H9 (cell line): ENCODE measurements around the gene ZNF408. TPM values are rescaled to one million over a fixed set of nuclear protein-coding genes. Genes with fewer than 3 reads are reported as not detected.

Source experiments
- DNase-seq: peaks from one replicate; pipeline ENCODE4 v3.0.0-alpha.2; 2017
- H2AFZ ChIP-seq: one replicate; pipeline ENCODE4 v1.6.1; 2013; ENCODE audit warnings: mild to moderate bottlenecking, low read length, control low read depth, moderate library complexity
- H2AK5ac ChIP-seq: 2 replicates; pipeline ENCODE4 v1.6.1; 2013; ENCODE audit warnings: low read length, control low read depth, mixed read lengths; ENCODE audit not compliant: insufficient read length
- H2BK120ac ChIP-seq: one replicate; pipeline ENCODE4 v1.6.1; 2013; ENCODE audit warnings: low read depth, mild to moderate bottlenecking, low read length, control low read depth, inconsistent platforms; ENCODE audit not compliant: poor library complexity, severe bottlenecking
- H2BK12ac ChIP-seq: 2 replicates; pipeline ENCODE4 v1.6.1; 2013; ENCODE audit warnings: low read length, control low read depth, mixed read lengths, low read depth; ENCODE audit not compliant: insufficient read length
- H2BK15ac ChIP-seq: 2 replicates; pipeline ENCODE4 v1.6.1; 2013; ENCODE audit warnings: low read depth, low read length, control low read depth
- H2BK20ac ChIP-seq: one replicate; pipeline ENCODE4 v1.6.1; 2013; ENCODE audit warnings: low read depth, mild to moderate bottlenecking, low read length, control low read depth, inconsistent platforms; ENCODE audit not compliant: poor library complexity, severe bottlenecking
- H2BK5ac ChIP-seq: 2 replicates; pipeline ENCODE4 v1.6.1; 2013; ENCODE audit warnings: low read length, control low read depth, mixed read lengths; ENCODE audit not compliant: insufficient read length
- H3K14ac ChIP-seq: 2 replicates; pipeline ENCODE4 v1.6.1; 2013; ENCODE audit warnings: low read length, control low read depth; ENCODE audit not compliant: insufficient read depth
- H3K18ac ChIP-seq: 2 replicates; pipeline ENCODE4 v1.6.1; 2013; ENCODE audit warnings: low read depth, mild to moderate bottlenecking, mixed read lengths, low read length, control low read depth; ENCODE audit not compliant: insufficient read length
- H3K23ac ChIP-seq: 2 replicates; pipeline ENCODE4 v1.6.1; 2013; ENCODE audit warnings: low read length, control low read depth, mixed read lengths, low read depth; ENCODE audit not compliant: insufficient read length
- H3K23me2 ChIP-seq: 2 replicates; pipeline ENCODE4 v1.6.1; 2013; ENCODE audit warnings: low read depth, mild to moderate bottlenecking, mixed read lengths, low read length, control low read depth; ENCODE audit not compliant: insufficient read length, poor library complexity, severe bottlenecking
- H3K27ac ChIP-seq: 2 replicates; pipeline ENCODE4 v1.5.1; 2013; ENCODE audit warnings: low read length, control low read depth, mixed read lengths, low read depth; ENCODE audit not compliant: insufficient read length
- H3K27me3 ChIP-seq: 2 replicates; pipeline ENCODE4 v1.6.1; 2013; ENCODE audit warnings: low read length, control low read depth, inconsistent platforms; ENCODE audit not compliant: insufficient read depth
- H3K4ac ChIP-seq: 2 replicates; pipeline ENCODE4 v1.6.1; 2013; ENCODE audit warnings: low read depth, mild to moderate bottlenecking, control low read depth, inconsistent platforms, low read length, moderate library complexity
- H3K4me1 ChIP-seq: 2 replicates; pipeline ENCODE4 v1.6.1; 2013; ENCODE audit warnings: low read length, control low read depth, inconsistent platforms; ENCODE audit not compliant: insufficient read depth
- H3K4me2 ChIP-seq: 2 replicates; pipeline ENCODE4 v1.6.1; 2013; ENCODE audit warnings: low read length, control low read depth, mixed read lengths; ENCODE audit not compliant: insufficient read length, insufficient read depth
- H3K56ac ChIP-seq: 2 replicates; pipeline ENCODE4 v1.6.1; 2013; ENCODE audit warnings: low read depth, mild to moderate bottlenecking, mixed read lengths, low read length, control low read depth; ENCODE audit not compliant: insufficient read length
- H3K79me1 ChIP-seq: 2 replicates; pipeline ENCODE4 v1.6.1; 2013; ENCODE audit warnings: low read depth, mild to moderate bottlenecking, moderate library complexity, low read length, control low read depth, inconsistent platforms; ENCODE audit not compliant: insufficient read depth, poor library complexity, severe bottlenecking
- H3K79me2 ChIP-seq: 2 replicates; pipeline ENCODE4 v1.6.1; 2013; ENCODE audit warnings: low read length, control low read depth, inconsistent platforms; ENCODE audit not compliant: insufficient read depth
- H3K9ac ChIP-seq: 2 replicates; pipeline ENCODE4 v1.6.1; 2013; ENCODE audit warnings: low read length, control low read depth, mixed read lengths; ENCODE audit not compliant: insufficient read length; ENCODE audit errors: extremely low read depth
- H3K9me3 ChIP-seq: one replicate; pipeline ENCODE4 v1.6.1; 2013; ENCODE audit warnings: low read depth, low read length, inconsistent platforms; ENCODE audit not compliant: control insufficient read depth
- H3T11ph ChIP-seq: one replicate; pipeline ENCODE4 v1.6.1; 2013; ENCODE audit warnings: mild to moderate bottlenecking, low read length, control low read depth, inconsistent platforms
- H4K20me1 ChIP-seq: one replicate; pipeline ENCODE4 v1.6.1; 2013; ENCODE audit not compliant: control insufficient read depth, insufficient read length, insufficient read depth
- H4K5ac ChIP-seq: 2 replicates; pipeline ENCODE4 v1.6.1; 2013; ENCODE audit warnings: low read depth, mild to moderate bottlenecking, mixed read lengths, low read length, control low read depth; ENCODE audit not compliant: insufficient read length
- H4K8ac ChIP-seq: replicated peaks from 2 replicates; pipeline ENCODE4 v1.6.1; 2013; ENCODE audit warnings: low read length, control low read depth, mixed read lengths, low read depth; ENCODE audit not compliant: insufficient read length
- H4K91ac ChIP-seq: 2 replicates; pipeline ENCODE4 v1.6.1; 2013; ENCODE audit warnings: low read depth, mild to moderate bottlenecking, moderate library complexity, mixed read lengths, low read length, control low read depth; ENCODE audit not compliant: insufficient read length
- H3K27ac Mint-ChIP-seq, 3 experiments: 2 replicates in 2 of 3; 3 replicates in 1 of 3; pipeline ENCODE4 v1.8.0; 2020 to 2021; ENCODE audit warnings: mixed read lengths in 3 of 3, mild to moderate bottlenecking in 1 of 3, moderate library complexity in 1 of 3
- H3K27me3 Mint-ChIP-seq: 2 replicates; pipeline ENCODE4 v1.8.0; 2021; ENCODE audit warnings: low read depth, mild to moderate bottlenecking, moderate library complexity, mixed read lengths
- H3K36me3 Mint-ChIP-seq, 3 experiments: 2 replicates in 2 of 3; 3 replicates in 1 of 3; pipeline ENCODE4 v1.8.0; 2020 to 2021; ENCODE audit warnings: low read depth in 3 of 3, mixed read lengths in 3 of 3; ENCODE audit not compliant: insufficient read depth in 1 of 3
- H3K4me1 Mint-ChIP-seq, 2 experiments: 2 replicates each; pipeline ENCODE4 v1.8.0; 2020; ENCODE audit warnings: mixed read lengths in 2 of 2
- H3K4me3 Mint-ChIP-seq, 2 experiments: 2 replicates in 1 of 2; 3 replicates in 1 of 2; pipeline ENCODE4 v1.8.0; 2020 to 2021; ENCODE audit warnings: mild to moderate bottlenecking in 2 of 2, mixed read lengths in 2 of 2, moderate library complexity in 1 of 2
- H3K9me3 Mint-ChIP-seq, 2 experiments: 2 replicates in 1 of 2; 3 replicates in 1 of 2; pipeline ENCODE4 v1.8.0; 2020; ENCODE audit warnings: mild to moderate bottlenecking in 2 of 2, mixed read lengths in 2 of 2, moderate library complexity in 1 of 2
- WGBS: extraction: QIAGEN DNeasy Blood & Tissue Kit; methylation state at CpG from one replicate; pipeline ENCODE4 v1.1.7; 2013; ENCODE audit warnings: missing lambda C conversion rate, low lambda C conversion rate, mixed read lengths; ENCODE audit not compliant: insufficient read length; ENCODE audit errors: extremely low coverage; 5-methylcytosine and 5-hydroxymethylcytosine counted together
- total RNA-seq: library from RNA; stranded (reverse); gene quantifications from 2 replicates; pipeline ENCODE4 v1.2.1, GENCODE V29; 2021
- TF ChIP-seq, protein P1 (sequence below): fragments of 200-600 bp; sonication (generic); conservative IDR thresholded peaks from 3 replicates; pipeline ENCODE4 v1.8.0; 2021; ENCODE audit warnings: antibody characterized with exemption, mild to moderate bottlenecking

The ZNF408 gene
- total RNA-seq, 1 experiment from 2014 or later, result 16.6 TPM

DNA sequence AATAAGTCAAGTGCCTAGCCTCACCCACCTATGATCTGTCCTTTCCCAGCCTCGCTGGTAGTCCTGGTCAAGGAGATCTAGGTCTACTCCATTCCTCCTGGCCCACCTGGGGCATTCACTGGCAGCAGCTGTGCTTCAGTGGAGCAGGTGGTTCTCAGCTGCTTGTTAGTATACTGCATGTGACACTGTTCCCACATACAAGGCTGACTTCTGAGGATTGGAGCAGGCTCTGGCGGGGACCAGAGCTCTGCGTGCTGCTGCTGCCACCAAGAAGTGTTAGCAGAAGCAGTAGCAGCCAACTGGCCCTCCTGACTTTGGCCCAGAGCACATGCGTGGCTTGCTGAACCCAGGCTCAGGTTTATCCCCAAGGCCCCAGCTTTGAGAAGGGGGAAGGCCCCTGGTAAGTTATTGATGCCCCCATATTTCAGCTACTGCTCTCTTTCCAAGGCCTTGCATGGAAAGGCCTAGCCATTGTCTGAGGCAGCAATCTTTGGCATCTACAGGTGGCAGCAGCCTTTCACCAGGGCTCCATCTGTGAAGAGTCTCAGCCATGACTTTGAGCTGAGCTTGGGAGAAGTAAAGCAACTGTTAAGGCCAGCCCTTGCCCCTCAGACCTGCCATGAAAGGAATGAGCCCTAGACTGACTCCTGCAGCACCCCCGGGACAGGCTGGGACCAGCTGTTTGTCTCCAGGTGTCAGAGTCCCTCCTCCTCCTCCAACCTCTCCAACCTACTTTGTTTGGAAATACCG lies 26.9 kb upstream of the ZNF408 start:
- TF ChIP-seq, protein P1, sequence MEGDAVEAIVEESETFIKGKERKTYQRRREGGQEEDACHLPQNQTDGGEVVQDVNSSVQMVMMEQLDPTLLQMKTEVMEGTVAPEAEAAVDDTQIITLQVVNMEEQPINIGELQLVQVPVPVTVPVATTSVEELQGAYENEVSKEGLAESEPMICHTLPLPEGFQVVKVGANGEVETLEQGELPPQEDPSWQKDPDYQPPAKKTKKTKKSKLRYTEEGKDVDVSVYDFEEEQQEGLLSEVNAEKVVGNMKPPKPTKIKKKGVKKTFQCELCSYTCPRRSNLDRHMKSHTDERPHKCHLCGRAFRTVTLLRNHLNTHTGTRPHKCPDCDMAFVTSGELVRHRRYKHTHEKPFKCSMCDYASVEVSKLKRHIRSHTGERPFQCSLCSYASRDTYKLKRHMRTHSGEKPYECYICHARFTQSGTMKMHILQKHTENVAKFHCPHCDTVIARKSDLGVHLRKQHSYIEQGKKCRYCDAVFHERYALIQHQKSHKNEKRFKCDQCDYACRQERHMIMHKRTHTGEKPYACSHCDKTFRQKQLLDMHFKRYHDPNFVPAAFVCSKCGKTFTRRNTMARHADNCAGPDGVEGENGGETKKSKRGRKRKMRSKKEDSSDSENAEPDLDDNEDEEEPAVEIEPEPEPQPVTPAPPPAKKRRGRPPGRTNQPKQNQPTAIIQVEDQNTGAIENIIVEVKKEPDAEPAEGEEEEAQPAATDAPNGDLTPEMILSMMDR, result no peak
- no CpG with 5 or more reads among the region's 6 CpGs for WGBS
- no peak overlapping the region for H2BK120ac ChIP-seq
- H2BK5ac ChIP-seq, result no peak overlapping the region
- Mint-ChIP-seq H3K27ac (peak overlapping the region; percentile 86 to 94 (median 94); a peak in 5 of 7 replicates), H3K36me3 (peaks cover 20 to 44% (median 41%) of the 10 kb centered on the region in 3 experiments; a peak in 6 of 7 replicates), H3K4me3 (no peak overlapping the region), H3K4me1 (peaks cover 14 to 16% of the 10 kb centered on the region in 2 experiments), H3K9me3 (no peaks in the 10 kb centered on the region), H3K27me3 (no peaks in the 10 kb centered on the region; the same call in 1 of the 2 replicates)
- no peak overlapping the region for H3K18ac ChIP-seq
- H3K4me1 ChIP-seq, result no peaks in the 10 kb centered on the region
- no peak overlapping the region for H3K4ac ChIP-seq
- no peak overlapping the region for H2AFZ ChIP-seq
- no peak for DNase-seq
- H2BK15ac ChIP-seq, result no peak overlapping the region
- H3K9me3 ChIP-seq, result no peaks in the 10 kb centered on the region
- H3K9ac ChIP-seq, result no peak overlapping the region
- no peak overlapping the region for H4K5ac ChIP-seq
- no peaks in the 10 kb centered on the region for H4K20me1 ChIP-seq
- no peaks in the 10 kb centered on the region for H3K79me1 ChIP-seq
- no peak overlapping the region for H2BK12ac ChIP-seq
- H3T11ph ChIP-seq, result no peak overlapping the region
- no peak overlapping the region for H3K56ac ChIP-seq
- H3K27ac ChIP-seq, result no peak overlapping the region
- no peak overlapping the region for H2AK5ac ChIP-seq
- no peak overlapping the region for H3K4me2 ChIP-seq
- no peak overlapping the region for H4K91ac ChIP-seq
- no peak overlapping the region for H2BK20ac ChIP-seq
- no peak overlapping the region for H3K14ac ChIP-seq
- no peaks in the 10 kb centered on the region for H3K23me2 ChIP-seq
- H3K27me3 ChIP-seq, result no peaks in the 10 kb centered on the region
- no peaks in the 10 kb centered on the region for H3K79me2 ChIP-seq
- H4K8ac ChIP-seq, result no peak overlapping the region
- H3K23ac ChIP-seq, result no peak overlapping the region
